H9 (cell line): ENCODE measurements around the gene OR8B8. TPM values are rescaled to one million over a fixed set of nuclear protein-coding genes. Genes with fewer than 3 reads are reported as not detected.

Experiments
- DNase-seq: peaks from one replicate; pipeline ENCODE4 v3.0.0-alpha.2; 2017
- H2AFZ ChIP-seq: one replicate; pipeline ENCODE4 v1.6.1; 2013; ENCODE audit warnings: mild to moderate bottlenecking, low read length, control low read depth, moderate library complexity
- H2AK5ac ChIP-seq: 2 replicates; pipeline ENCODE4 v1.6.1; 2013; ENCODE audit warnings: low read length, control low read depth, mixed read lengths; ENCODE audit not compliant: insufficient read length
- H2BK120ac ChIP-seq: one replicate; pipeline ENCODE4 v1.6.1; 2013; ENCODE audit warnings: low read depth, mild to moderate bottlenecking, low read length, control low read depth, inconsistent platforms; ENCODE audit not compliant: poor library complexity, severe bottlenecking
- H2BK12ac ChIP-seq: 2 replicates; pipeline ENCODE4 v1.6.1; 2013; ENCODE audit warnings: low read length, control low read depth, mixed read lengths, low read depth; ENCODE audit not compliant: insufficient read length
- H2BK15ac ChIP-seq: 2 replicates; pipeline ENCODE4 v1.6.1; 2013; ENCODE audit warnings: low read depth, low read length, control low read depth
- H2BK20ac ChIP-seq: one replicate; pipeline ENCODE4 v1.6.1; 2013; ENCODE audit warnings: low read depth, mild to moderate bottlenecking, low read length, control low read depth, inconsistent platforms; ENCODE audit not compliant: poor library complexity, severe bottlenecking
- H2BK5ac ChIP-seq: 2 replicates; pipeline ENCODE4 v1.6.1; 2013; ENCODE audit warnings: low read length, control low read depth, mixed read lengths; ENCODE audit not compliant: insufficient read length
- H3K14ac ChIP-seq: 2 replicates; pipeline ENCODE4 v1.6.1; 2013; ENCODE audit warnings: low read length, control low read depth; ENCODE audit not compliant: insufficient read depth
- H3K18ac ChIP-seq: 2 replicates; pipeline ENCODE4 v1.6.1; 2013; ENCODE audit warnings: low read depth, mild to moderate bottlenecking, mixed read lengths, low read length, control low read depth; ENCODE audit not compliant: insufficient read length
- H3K23ac ChIP-seq: 2 replicates; pipeline ENCODE4 v1.6.1; 2013; ENCODE audit warnings: low read length, control low read depth, mixed read lengths, low read depth; ENCODE audit not compliant: insufficient read length
- H3K23me2 ChIP-seq: 2 replicates; pipeline ENCODE4 v1.6.1; 2013; ENCODE audit warnings: low read depth, mild to moderate bottlenecking, mixed read lengths, low read length, control low read depth; ENCODE audit not compliant: insufficient read length, poor library complexity, severe bottlenecking
- H3K27ac ChIP-seq: 2 replicates; pipeline ENCODE4 v1.5.1; 2013; ENCODE audit warnings: low read length, control low read depth, mixed read lengths, low read depth; ENCODE audit not compliant: insufficient read length
- H3K27me3 ChIP-seq: 2 replicates; pipeline ENCODE4 v1.6.1; 2013; ENCODE audit warnings: low read length, control low read depth, inconsistent platforms; ENCODE audit not compliant: insufficient read depth
- H3K4ac ChIP-seq: 2 replicates; pipeline ENCODE4 v1.6.1; 2013; ENCODE audit warnings: low read depth, mild to moderate bottlenecking, control low read depth, inconsistent platforms, low read length, moderate library complexity
- H3K4me1 ChIP-seq: 2 replicates; pipeline ENCODE4 v1.6.1; 2013; ENCODE audit warnings: low read length, control low read depth, inconsistent platforms; ENCODE audit not compliant: insufficient read depth
- H3K4me2 ChIP-seq: 2 replicates; pipeline ENCODE4 v1.6.1; 2013; ENCODE audit warnings: low read length, control low read depth, mixed read lengths; ENCODE audit not compliant: insufficient read length, insufficient read depth
- H3K56ac ChIP-seq: 2 replicates; pipeline ENCODE4 v1.6.1; 2013; ENCODE audit warnings: low read depth, mild to moderate bottlenecking, mixed read lengths, low read length, control low read depth; ENCODE audit not compliant: insufficient read length
- H3K79me1 ChIP-seq: 2 replicates; pipeline ENCODE4 v1.6.1; 2013; ENCODE audit warnings: low read depth, mild to moderate bottlenecking, moderate library complexity, low read length, control low read depth, inconsistent platforms; ENCODE audit not compliant: insufficient read depth, poor library complexity, severe bottlenecking
- H3K79me2 ChIP-seq: 2 replicates; pipeline ENCODE4 v1.6.1; 2013; ENCODE audit warnings: low read length, control low read depth, inconsistent platforms; ENCODE audit not compliant: insufficient read depth
- H3K9ac ChIP-seq: 2 replicates; pipeline ENCODE4 v1.6.1; 2013; ENCODE audit warnings: low read length, control low read depth, mixed read lengths; ENCODE audit not compliant: insufficient read length; ENCODE audit errors: extremely low read depth
- H3K9me3 ChIP-seq: one replicate; pipeline ENCODE4 v1.6.1; 2013; ENCODE audit warnings: low read depth, low read length, inconsistent platforms; ENCODE audit not compliant: control insufficient read depth
- H3T11ph ChIP-seq: one replicate; pipeline ENCODE4 v1.6.1; 2013; ENCODE audit warnings: mild to moderate bottlenecking, low read length, control low read depth, inconsistent platforms
- H4K20me1 ChIP-seq: one replicate; pipeline ENCODE4 v1.6.1; 2013; ENCODE audit not compliant: control insufficient read depth, insufficient read length, insufficient read depth
- H4K5ac ChIP-seq: 2 replicates; pipeline ENCODE4 v1.6.1; 2013; ENCODE audit warnings: low read depth, mild to moderate bottlenecking, mixed read lengths, low read length, control low read depth; ENCODE audit not compliant: insufficient read length
- H4K8ac ChIP-seq: replicated peaks from 2 replicates; pipeline ENCODE4 v1.6.1; 2013; ENCODE audit warnings: low read length, control low read depth, mixed read lengths, low read depth; ENCODE audit not compliant: insufficient read length
- H4K91ac ChIP-seq: 2 replicates; pipeline ENCODE4 v1.6.1; 2013; ENCODE audit warnings: low read depth, mild to moderate bottlenecking, moderate library complexity, mixed read lengths, low read length, control low read depth; ENCODE audit not compliant: insufficient read length
- H3K27ac Mint-ChIP-seq, 3 experiments: 2 replicates in 2 of 3; 3 replicates in 1 of 3; pipeline ENCODE4 v1.8.0; 2020 to 2021; ENCODE audit warnings: mixed read lengths in 3 of 3, mild to moderate bottlenecking in 1 of 3, moderate library complexity in 1 of 3
- H3K27me3 Mint-ChIP-seq: 2 replicates; pipeline ENCODE4 v1.8.0; 2021; ENCODE audit warnings: low read depth, mild to moderate bottlenecking, moderate library complexity, mixed read lengths
- H3K36me3 Mint-ChIP-seq, 3 experiments: 2 replicates in 2 of 3; 3 replicates in 1 of 3; pipeline ENCODE4 v1.8.0; 2020 to 2021; ENCODE audit warnings: low read depth in 3 of 3, mixed read lengths in 3 of 3; ENCODE audit not compliant: insufficient read depth in 1 of 3
- H3K4me1 Mint-ChIP-seq, 2 experiments: 2 replicates each; pipeline ENCODE4 v1.8.0; 2020; ENCODE audit warnings: mixed read lengths in 2 of 2
- H3K4me3 Mint-ChIP-seq, 2 experiments: 2 replicates in 1 of 2; 3 replicates in 1 of 2; pipeline ENCODE4 v1.8.0; 2020 to 2021; ENCODE audit warnings: mild to moderate bottlenecking in 2 of 2, mixed read lengths in 2 of 2, moderate library complexity in 1 of 2
- H3K9me3 Mint-ChIP-seq, 2 experiments: 2 replicates in 1 of 2; 3 replicates in 1 of 2; pipeline ENCODE4 v1.8.0; 2020; ENCODE audit warnings: mild to moderate bottlenecking in 2 of 2, mixed read lengths in 2 of 2, moderate library complexity in 1 of 2
- CTCF ChIP-seq: fragments of 200-600 bp; sonication (generic); conservative IDR thresholded peaks from 3 replicates; pipeline ENCODE4 v1.8.0; 2021; ENCODE audit warnings: antibody characterized with exemption, mild to moderate bottlenecking
- WGBS: extraction: QIAGEN DNeasy Blood & Tissue Kit; methylation state at CpG from one replicate; pipeline ENCODE4 v1.1.7; 2013; ENCODE audit warnings: missing lambda C conversion rate, low lambda C conversion rate, mixed read lengths; ENCODE audit not compliant: insufficient read length; ENCODE audit errors: extremely low coverage; 5-methylcytosine and 5-hydroxymethylcytosine counted together
- total RNA-seq: library from RNA; stranded (reverse); gene quantifications from 2 replicates; pipeline ENCODE4 v1.2.1, GENCODE V29; 2021

OR8B8 gene
- total RNA-seq, 1 experiment from 2014 or later: not detected

DNA sequence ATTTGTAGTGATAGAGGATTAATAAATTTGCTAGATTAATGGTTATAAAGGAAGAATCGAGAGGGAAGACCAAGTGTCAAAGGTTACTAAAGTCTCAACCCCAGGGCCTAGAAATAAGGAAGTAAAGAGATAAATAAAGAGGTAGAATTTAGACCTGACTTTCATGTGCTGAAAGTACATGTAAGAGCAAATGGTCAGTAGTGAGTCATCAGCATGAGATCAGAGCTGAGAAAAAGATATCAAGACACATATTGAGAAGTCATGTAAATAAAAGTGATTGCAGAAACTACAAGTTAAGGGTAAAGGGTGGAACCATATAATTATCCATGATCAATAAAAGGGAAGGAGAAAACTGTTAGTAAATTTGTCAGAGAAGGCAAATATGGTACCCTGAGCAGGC is 1.4 kb upstream of the OR8B8 start:
- Histone ChIP-seq H3K4me2 (no peak overlapping the region), H3K9ac (no peak overlapping the region), H3K79me1 (no peaks in the 10 kb centered on the region), H3K18ac (no peak overlapping the region), H4K8ac (no peak overlapping the region), H3K56ac (no peak overlapping the region), H3K14ac (no peak overlapping the region), H3K4ac (no peak overlapping the region), H3K27me3 (no peaks in the 10 kb centered on the region), H3K9me3 (no peaks in the 10 kb centered on the region), H2AFZ (no peak overlapping the region), H2BK120ac (no peak overlapping the region), H4K5ac (no peak overlapping the region), H3K23ac (no peak overlapping the region), H3K27ac (no peak overlapping the region), H3K4me1 (no peaks in the 10 kb centered on the region), H2BK5ac (no peak overlapping the region), H2AK5ac (no peak overlapping the region), H3K79me2 (no peaks in the 10 kb centered on the region), H4K91ac (no peak overlapping the region), H4K20me1 (no peaks in the 10 kb centered on the region), H3T11ph (no peak overlapping the region), H2BK20ac (no peak overlapping the region), H2BK15ac (no peak overlapping the region), H3K23me2 (no peaks in the 10 kb centered on the region), H2BK12ac (no peak overlapping the region)
- H3K9me3 Mint-ChIP-seq: no peaks in the 10 kb centered on the region
- H3K4me1 Mint-ChIP-seq: no peaks in the 10 kb centered on the region
- H3K36me3 Mint-ChIP-seq: no peaks in the 10 kb centered on the region
- TF ChIP-seq CTCF: no peak
- H3K27ac Mint-ChIP-seq: no peak overlapping the region
- no peaks in the 10 kb centered on the region; the same call in 1 of the 2 replicates for H3K27me3 Mint-ChIP-seq
- WGBS: 100% methylated on average over 1 of the region's 1 CpG
- DNase-seq: no peak
- no peak overlapping the region for H3K4me3 Mint-ChIP-seq
